Fibroblast of lung (primary cell): ENCODE data around the gene MIOS. TPM values are rescaled to one million over a fixed set of nuclear protein-coding genes. Genes with fewer than 3 reads are reported as not detected.
"Not testable (repeated sequence)": the region's sequence is repeated elsewhere in the genome, so short reads cannot be mapped to it uniquely, and the experiment has no call there.

Source experiments
- DNase-seq, 2 donors: peaks; one replicate each; pipeline versions ENCODE4 v3.0.0 to v3.0.0-alpha.2; 2010; ENCODE audit warnings: low read depth in 2 of 2
- H2AFZ ChIP-seq: 2 replicates; pipeline ENCODE4 v1.5.1; 2012; ENCODE audit warnings: low read length, control low read depth, inconsistent platforms
- H3K27ac ChIP-seq: 2 replicates; pipeline ENCODE4 v1.5.1; 2011; ENCODE audit warnings: low read length, control low read depth; ENCODE audit not compliant: insufficient read depth
- H3K27me3 ChIP-seq: 2 replicates; pipeline ENCODE4 v1.5.1; 2011; ENCODE audit warnings: mild to moderate bottlenecking, low read length; ENCODE audit not compliant: control insufficient read depth, insufficient read depth
- H3K36me3 ChIP-seq: 2 replicates; pipeline ENCODE4 v1.5.1; 2011; ENCODE audit warnings: low read length; ENCODE audit not compliant: control insufficient read depth, insufficient read depth
- H3K4me1 ChIP-seq: 2 replicates; pipeline ENCODE4 v1.5.1; 2011; ENCODE audit warnings: low read length; ENCODE audit not compliant: control insufficient read depth, insufficient read depth; ENCODE audit errors: extremely low read depth
- H3K4me2 ChIP-seq: 2 replicates; pipeline ENCODE4 v1.5.1; 2011; ENCODE audit warnings: low read length, control low read depth; ENCODE audit not compliant: insufficient read depth; ENCODE audit errors: extremely low read depth
- H3K4me3 ChIP-seq, 4 experiments: fragments of 200-600 bp in 1 of 4; sonication (generic) in 1 of 4; replicated peaks in 1 of 4; 2 replicates each; pipeline ENCODE4 v1.5.1; 2011 to 2016; ENCODE audit warnings: low read length in 4 of 4, low read depth in 3 of 4, mild to moderate bottlenecking in 3 of 4, control low read depth in 2 of 4, inconsistent platforms in 1 of 4, mixed read lengths in 1 of 4; ENCODE audit not compliant: insufficient read depth in 1 of 4; ENCODE audit errors: control extremely low read depth in 1 of 4
- H3K79me2 ChIP-seq: 2 replicates; pipeline ENCODE4 v1.5.1; 2012; ENCODE audit warnings: mild to moderate bottlenecking, low read length, inconsistent platforms; ENCODE audit not compliant: control insufficient read depth, insufficient read depth
- H3K9ac ChIP-seq: 2 replicates; pipeline ENCODE4 v1.5.1; 2011; ENCODE audit warnings: mild to moderate bottlenecking, low read length, control low read depth; ENCODE audit not compliant: insufficient read depth
- H3K9me3 ChIP-seq: 2 replicates; pipeline ENCODE4 v1.5.1; 2012; ENCODE audit warnings: low read depth, low read length; ENCODE audit not compliant: control insufficient read depth, insufficient read depth
- H4K20me1 ChIP-seq: 2 replicates; pipeline ENCODE4 v1.5.1; 2011; ENCODE audit warnings: low read length; ENCODE audit not compliant: control insufficient read depth, insufficient read depth; ENCODE audit errors: extremely low read depth
- EZH2 ChIP-seq: IDR thresholded peaks from 2 replicates; pipeline ENCODE4 v1.5.1; 2012; ENCODE audit warnings: low read length, control low read depth, mild to moderate bottlenecking; ENCODE audit errors: missing control alignments
- polyA plus RNA-seq, 2 donors: library from polyadenylated mRNA; depleted of rRNA in 1 of 2; stranded (reverse) in 1 of 2; unstranded in 1 of 2; fragments of >200 nt; gene quantifications; 2 replicates each; pipeline ENCODE4 v1.2.1, GENCODE V29; 2011 to 2012; ENCODE audit warnings: missing spikeins in 1 of 2
- total RNA-seq: library from RNA; depleted of rRNA; stranded (reverse); fragments of >200 nt; gene quantifications from 2 replicates; pipeline ENCODE4 v1.2.1, GENCODE V29; 2014
- TF ChIP-seq, protein P1 (sequence below), 2 donors: IDR thresholded peaks in 1 of 2; conservative IDR thresholded peaks in 1 of 2; 1 replicate in 1 of 2; 2 replicates in 1 of 2; pipeline ENCODE4 v1.5.1; 2011 to 2012; ENCODE audit warnings: low read length in 2 of 2, control low read depth in 1 of 2, inconsistent platforms in 1 of 2, low read depth in 1 of 2, mild to moderate bottlenecking in 1 of 2

MIOS gene
- total and polyA plus RNA-seq, 2 donors (not counting 1 experiment from before 2014, with no cell fraction given): 16.4 to 30.9 TPM

DNA sequence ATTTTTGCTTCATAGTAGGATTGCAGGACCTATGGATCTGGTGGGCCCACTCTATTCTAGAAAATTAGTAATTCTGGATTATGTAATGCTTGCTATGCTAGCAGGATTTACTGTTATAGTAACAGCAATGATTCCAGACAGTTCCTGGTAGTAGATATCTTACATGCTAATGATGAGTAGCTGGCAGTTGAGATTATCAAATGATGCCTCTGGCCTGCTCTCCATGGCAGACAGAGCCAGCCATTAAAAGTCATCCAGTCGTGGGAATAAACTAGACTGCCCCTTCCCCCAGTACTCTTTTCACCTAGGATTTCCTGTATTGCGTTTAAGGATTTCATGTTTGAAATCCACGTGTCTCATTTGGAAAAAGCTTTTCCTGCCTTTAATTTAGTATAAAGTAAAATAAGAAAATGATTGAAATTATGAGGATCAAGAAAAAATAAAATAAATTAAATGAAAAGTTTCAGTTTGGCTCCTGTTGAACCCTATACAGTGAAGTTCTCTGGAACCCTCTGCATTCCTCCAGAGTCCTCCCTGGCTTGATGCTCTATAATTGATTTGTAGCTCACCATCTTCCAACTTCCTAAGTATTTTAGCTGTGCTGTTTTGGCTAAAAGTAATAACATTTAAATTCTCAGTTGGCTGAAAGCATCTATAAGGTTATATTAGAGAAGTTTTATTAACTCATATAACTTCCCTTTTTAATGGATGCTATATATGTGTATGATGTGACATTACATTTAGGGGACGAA is 88.5 kb downstream of the MIOS start:
- Histone ChIP-seq H4K20me1 (no peaks in the 10 kb centered on the region), H3K4me1 (no peaks in the 10 kb centered on the region), H3K4me2 (no peak overlapping the region), H3K9me3 (no peaks in the 10 kb centered on the region), H3K27me3 (no peaks in the 10 kb centered on the region), H3K27ac (no peak overlapping the region), H3K4me3 (no peak overlapping the region), H3K36me3 (no peaks in the 10 kb centered on the region), H3K79me2 (no peaks in the 10 kb centered on the region), H2AFZ (no peak overlapping the region), H3K9ac (no peak overlapping the region)
- no peak for DNase-seq
- TF ChIP-seq, protein P1, sequence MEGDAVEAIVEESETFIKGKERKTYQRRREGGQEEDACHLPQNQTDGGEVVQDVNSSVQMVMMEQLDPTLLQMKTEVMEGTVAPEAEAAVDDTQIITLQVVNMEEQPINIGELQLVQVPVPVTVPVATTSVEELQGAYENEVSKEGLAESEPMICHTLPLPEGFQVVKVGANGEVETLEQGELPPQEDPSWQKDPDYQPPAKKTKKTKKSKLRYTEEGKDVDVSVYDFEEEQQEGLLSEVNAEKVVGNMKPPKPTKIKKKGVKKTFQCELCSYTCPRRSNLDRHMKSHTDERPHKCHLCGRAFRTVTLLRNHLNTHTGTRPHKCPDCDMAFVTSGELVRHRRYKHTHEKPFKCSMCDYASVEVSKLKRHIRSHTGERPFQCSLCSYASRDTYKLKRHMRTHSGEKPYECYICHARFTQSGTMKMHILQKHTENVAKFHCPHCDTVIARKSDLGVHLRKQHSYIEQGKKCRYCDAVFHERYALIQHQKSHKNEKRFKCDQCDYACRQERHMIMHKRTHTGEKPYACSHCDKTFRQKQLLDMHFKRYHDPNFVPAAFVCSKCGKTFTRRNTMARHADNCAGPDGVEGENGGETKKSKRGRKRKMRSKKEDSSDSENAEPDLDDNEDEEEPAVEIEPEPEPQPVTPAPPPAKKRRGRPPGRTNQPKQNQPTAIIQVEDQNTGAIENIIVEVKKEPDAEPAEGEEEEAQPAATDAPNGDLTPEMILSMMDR (conservative IDR thresholded peaks at IDR 0.05 in 1 of 2, IDR thresholded peaks at IDR 0.05 in 1 of 2; ENCODE audit: low read depth in 1 of 2, low read length in 2 of 2): no peak
- TF ChIP-seq EZH2: no peak

GRCh38 chr7:7656459-7656858 is 89.8 kb downstream of the MIOS start:
- H3K4me3 ChIP-seq, H3K4me2 ChIP-seq, H3K27me3 ChIP-seq, H2AFZ ChIP-seq, H3K79me2 ChIP-seq, H3K4me1 ChIP-seq, DNase-seq, H3K36me3 ChIP-seq, H3K27ac ChIP-seq, H4K20me1 ChIP-seq, H3K9ac ChIP-seq, H3K9me3 ChIP-seq: not testable (repeated sequence)

Other genes starting within 250 kb of the MIOS start
- gene COL28A1, start 31.0 kb upstream of the MIOS start, total RNA-seq: under 0.01 and 0.17 TPM in 2 replicates
- 0.01 TPM in 1 of 2 replicates, not detected in the other for gene COL28A1, start 31.0 kb upstream of the MIOS start, polyA plus RNA-seq
- 9.8 and 12.4 TPM in 2 replicates for gene UMAD1, start 73.9 kb downstream of the MIOS start, total RNA-seq
- gene UMAD1, start 73.9 kb downstream of the MIOS start, polyA plus RNA-seq: 18.2 and 19.8 TPM in 2 replicates
- gene RPA3, start 151.7 kb downstream of the MIOS start, total RNA-seq: 14.9 and 19.0 TPM in 2 replicates
- gene RPA3, start 151.7 kb downstream of the MIOS start, polyA plus RNA-seq: 23.9 and 47.7 TPM in 2 replicates